Bronchial epithelial cell (primary cell): ENCODE measurements around the gene OR1C1. TPM values are rescaled to one million over a fixed set of nuclear protein-coding genes. Genes with fewer than 3 reads are reported as not detected.
"Not testable (repeated sequence)": the region's sequence is repeated elsewhere in the genome, so short reads cannot be mapped to it uniquely, and the experiment has no call there.

Experiments
- DNase-seq: peaks from one replicate; pipeline ENCODE4 v3.0.0-alpha.2; 2010; ENCODE audit warnings: low read depth
- FAIRE-seq: peaks from 2 replicates; lab custom pipeline; 2011; peaks lifted over from hg19 to GRCh38; lab: Jason Lieb, UNC
- H3K27me3 ChIP-seq: 2 replicates; pipeline ENCODE4 v1.5.1; 2011; ENCODE audit warnings: low read length; ENCODE audit not compliant: control insufficient read depth, insufficient read depth
- H3K36me3 ChIP-seq: 2 replicates; pipeline ENCODE4 v1.5.1; 2011; ENCODE audit warnings: low read length; ENCODE audit not compliant: control insufficient read depth, insufficient read depth
- H3K4me3 ChIP-seq: 2 replicates; pipeline ENCODE4 v1.5.1; 2011; ENCODE audit warnings: mild to moderate bottlenecking, low read depth, low read length, control low read depth
- CTCF ChIP-seq: IDR thresholded peaks from 2 replicates; pipeline ENCODE4 v1.5.1; 2011; ENCODE audit warnings: mild to moderate bottlenecking, moderate library complexity, low read length, control low read depth, inconsistent platforms; ENCODE audit not compliant: insufficient read depth, severe bottlenecking
- total RNA-seq: library from RNA; depleted of rRNA; stranded (reverse); fragments of >200 nt; gene quantifications from 2 replicates; pipeline ENCODE4 v1.2.1, GENCODE V29; 2014

The OR1C1 gene
- not detected in 2 replicates for total RNA-seq

GRCh38 chr1:247760456-247760855 lies at the start of gene OR1C1:
Gene OR1C1 (minus strand): TSS chr1:247760556. CDS start chr1:247758406, 2,150 bp downstream.
- Histone ChIP-seq H3K27me3 (no peaks in the 10 kb centered on the region), H3K36me3 (no peaks in the 10 kb centered on the region), H3K4me3 (no peak within 1 kb of the TSS)
- DNase-seq (no peak), FAIRE-seq (no peak)
- TF ChIP-seq CTCF: no peak

GRCh38 chr1:247797518-247797917 lies 37.2 kb upstream of the OR1C1 start:
- DNase-seq (no peak), FAIRE-seq (no peak)
- Histone ChIP-seq H3K36me3 (no peaks in the 10 kb centered on the region), H3K27me3 (no peaks in the 10 kb centered on the region), H3K4me3 (no peak overlapping the region)
- TF ChIP-seq CTCF: no peak

- Histone ChIP-seq H3K4me3 (no peak overlapping the region), H3K27me3 (no peaks in the 10 kb centered on the region), H3K36me3 (no peaks in the 10 kb centered on the region)
- no peak for TF ChIP-seq CTCF
- DNase-seq (no peak), FAIRE-seq (no peak)
Measured at GRCh38 chr1:247769603-247770002, 9.2 kb upstream of the OR1C1 start.

- peak; percentile 23 for DNase-seq
- not testable (repeated sequence) for H3K27me3 ChIP-seq, H3K36me3 ChIP-seq, H3K4me3 ChIP-seq, FAIRE-seq
Measured at GRCh38 chr1:247754311-247754710, 6.0 kb downstream of the OR1C1 start.

- Histone ChIP-seq H3K36me3 (no peaks in the 10 kb centered on the region), H3K4me3 (no peak overlapping the region), H3K27me3 (no peaks in the 10 kb centered on the region)
- no peak for DNase-seq
- FAIRE-seq: peak; percentile 28
- TF ChIP-seq CTCF: no peak
Measured at GRCh38 chr1:247749870-247750269, 10.5 kb downstream of the OR1C1 start.

- no peaks in the 10 kb centered on the region for H3K36me3 ChIP-seq
- no peaks in the 10 kb centered on the region for H3K27me3 ChIP-seq
- H3K4me3 ChIP-seq: no peak within 1 kb of the TSS
- DNase-seq: no peak
- no peak for FAIRE-seq
- no peak for TF ChIP-seq CTCF
Measured at GRCh38 chr1:247748041-247748440, 12.3 kb downstream of the OR1C1 start, which contains the start of gene OR14A2. Gene OR14A2 (minus strand): TSS chr1:247748141.
